Measurements from ENCODE around the gene ARHGAP9. TPM values are rescaled to one million over a fixed set of nuclear protein-coding genes. Genes with fewer than 3 reads are reported as not detected.

The ARHGAP9 gene
- total RNA-seq, 2 donors from 2014 or later = 32.0 to 32.5 TPM

DNA sequence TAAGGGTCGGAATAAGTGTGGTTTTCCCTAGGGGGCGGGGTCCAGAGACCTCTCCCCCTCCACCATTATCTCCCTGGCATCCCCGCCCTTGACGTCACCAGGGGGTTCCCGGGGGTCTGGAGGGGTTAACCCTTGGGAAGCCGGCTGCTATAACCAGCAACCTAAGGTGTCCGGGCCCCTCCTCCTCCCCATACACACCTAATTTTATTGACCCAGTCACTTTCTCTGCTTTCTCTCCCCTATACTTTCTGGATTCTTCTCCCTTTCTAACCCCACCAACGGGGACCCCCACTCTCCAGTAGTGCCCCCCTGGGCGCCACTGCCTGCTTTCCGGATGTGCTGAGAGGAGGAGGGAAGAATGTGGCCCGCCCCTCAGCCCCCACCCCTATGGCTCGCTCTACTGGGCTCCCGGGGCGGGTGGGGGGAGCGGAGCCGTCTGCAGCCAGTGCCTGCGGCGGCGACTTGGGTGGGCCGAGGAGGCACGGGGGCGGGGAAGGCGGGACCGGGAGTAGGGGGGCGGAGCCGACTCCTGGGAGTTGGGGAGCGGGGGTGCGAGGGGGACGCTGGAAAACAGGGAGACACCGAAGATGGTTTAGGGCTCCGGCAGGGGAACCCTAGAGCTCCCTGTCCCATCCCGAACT, 18.3 kb downstream of the ARHGAP9 start:
- no peak for TF ChIP-seq CTCF (IDR thresholded peaks at IDR 0.05)
- ATAC-seq (ENCODE audit: insufficient number of reproducible peaks, low FRiP score, low read depth) = no peak
- peaks cover 12 to 18% of the 10 kb centered on the region in 2 donors for H3K4me1 ChIP-seq (ENCODE audit: control insufficient read depth in 1 of 2, low read depth in 2 of 2)
- no peak for DNase-seq (ENCODE audit: low spot score)
- no peaks in the 10 kb centered on the region for H3K27me3 ChIP-seq (replicated peaks; ENCODE audit: insufficient read depth)
- H3K9me3 ChIP-seq = no peaks in the 10 kb centered on the region
- H3K4me3 ChIP-seq = peak overlapping the region; percentile 71
- no peaks in the 10 kb centered on the region for H3K36me3 ChIP-seq
- H3K27ac ChIP-seq = peak overlapping the region; percentile 58 to 75

- Histone ChIP-seq H3K9me3 (no peaks in the 10 kb centered on the region), H3K27me3 (replicated peaks; ENCODE audit: insufficient read depth) (no peaks in the 10 kb centered on the region), H3K36me3 (no peaks in the 10 kb centered on the region), H3K27ac (no peak overlapping the region), H3K4me1 (ENCODE audit: control insufficient read depth in 1 of 2, low read depth in 2 of 2) (peaks cover 12 to 18% of the 10 kb centered on the region in 2 donors), H3K4me3 (peak overlapping the region; percentile 71)
- TF ChIP-seq CTCF (IDR thresholded peaks at IDR 0.05) = no peak
- DNase-seq (ENCODE audit: low spot score) (no peak), ATAC-seq (ENCODE audit: insufficient number of reproducible peaks, low FRiP score, low read depth) (no peak)
These were observed 18.8 kb downstream of the ARHGAP9 start for GRCh38 chr12:57460841-57461275.

DNA sequence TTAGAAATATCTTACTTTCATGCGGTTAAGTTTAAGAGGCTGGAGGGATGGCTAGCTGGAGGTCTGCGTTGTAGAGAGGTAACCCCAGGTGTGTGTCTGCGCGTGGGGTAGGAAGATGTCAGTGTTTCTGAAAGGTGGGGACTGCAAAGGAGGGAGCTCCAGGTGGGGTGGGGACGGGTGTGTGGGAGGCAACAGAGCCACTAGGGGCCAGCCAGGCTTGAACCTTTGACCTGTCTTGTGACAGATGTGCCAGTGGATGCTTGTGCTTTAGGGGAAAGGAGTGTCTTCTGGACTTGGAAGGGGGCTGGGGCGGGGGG, 19.2 kb downstream of the ARHGAP9 start:
- Histone ChIP-seq H3K4me3 (peak overlapping the region; percentile 71), H3K36me3 (no peaks in the 10 kb centered on the region), H3K9me3 (no peaks in the 10 kb centered on the region), H3K27ac (peak overlapping the region in 1 of 2 donors; percentile 8), H3K4me1 (ENCODE audit: control insufficient read depth in 1 of 2, low read depth in 2 of 2) (peaks cover 12 to 18% of the 10 kb centered on the region in 2 donors), H3K27me3 (replicated peaks; ENCODE audit: insufficient read depth) (no peaks in the 10 kb centered on the region)
- no peak for ATAC-seq (ENCODE audit: insufficient number of reproducible peaks, low FRiP score, low read depth)
- no peak for DNase-seq (ENCODE audit: low spot score)
- TF ChIP-seq CTCF (IDR thresholded peaks at IDR 0.05) = no peak

- DNase-seq (ENCODE audit: low spot score) (no peak), ATAC-seq (ENCODE audit: insufficient number of reproducible peaks, low FRiP score, low read depth) (no peak)
- Histone ChIP-seq H3K27me3 (replicated peaks; ENCODE audit: insufficient read depth) (no peaks in the 10 kb centered on the region), H3K9me3 (no peaks in the 10 kb centered on the region), H3K4me1 (ENCODE audit: control insufficient read depth in 1 of 2, low read depth in 2 of 2) (peaks cover 12 to 18% of the 10 kb centered on the region in 2 donors), H3K36me3 (no peaks in the 10 kb centered on the region), H3K4me3 (peak within 1 kb of the TSS; percentile 71), H3K27ac (peak within 1 kb of the TSS; percentile 43 to 64)
- no peak for TF ChIP-seq CTCF (IDR thresholded peaks at IDR 0.05)
These were observed 19.8 kb downstream of the ARHGAP9 start, which contains the start of gene GLI1 for GRCh38 chr12:57459750-57460467. GLI1 (plus strand) TSS chr12:57459785; CDS start chr12:57463692, 3,907 bp downstream.

DNA sequence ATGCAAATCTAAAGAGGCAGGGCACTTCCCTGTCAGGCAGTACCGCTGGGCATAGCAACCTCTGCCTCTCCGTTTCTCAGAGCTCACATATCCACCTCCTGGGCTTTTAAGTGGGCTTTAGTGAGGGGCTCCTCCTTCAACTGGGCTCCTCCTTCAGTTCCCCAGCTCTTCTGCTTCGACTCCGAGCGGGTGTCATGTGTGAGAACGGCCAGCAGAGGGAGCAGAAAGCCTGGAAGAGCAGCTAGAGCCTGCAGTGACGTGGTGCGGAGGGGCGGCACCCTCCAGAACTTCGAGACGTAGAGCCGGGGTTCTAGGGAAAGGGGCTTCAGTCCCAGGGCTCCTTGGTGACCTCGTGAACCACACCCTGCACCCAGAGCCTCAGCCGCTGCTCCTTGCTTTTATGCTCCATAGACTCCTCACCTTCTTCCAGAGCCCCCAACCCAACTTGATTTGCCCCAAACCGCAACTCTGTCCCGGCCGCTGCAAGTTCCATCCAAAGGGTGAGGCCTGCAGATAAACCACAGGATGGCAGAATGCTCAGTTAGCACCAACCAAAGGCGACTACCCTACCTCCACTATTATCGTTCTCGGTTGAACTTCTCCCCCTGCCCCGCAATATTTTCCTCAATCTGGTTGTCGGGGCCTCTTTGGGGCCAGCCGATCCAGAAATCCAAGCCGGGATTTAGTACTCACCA, 20.5 kb downstream of the ARHGAP9 start:
- Histone ChIP-seq H3K36me3 (no peaks in the 10 kb centered on the region), H3K9me3 (no peaks in the 10 kb centered on the region), H3K27ac (peak overlapping the region; percentile 43 to 64), H3K4me3 (peak overlapping the region; percentile 71), H3K4me1 (ENCODE audit: control insufficient read depth in 1 of 2, low read depth in 2 of 2) (peaks cover 12 to 18% of the 10 kb centered on the region in 2 donors), H3K27me3 (replicated peaks; ENCODE audit: insufficient read depth) (no peaks in the 10 kb centered on the region)
- ATAC-seq (ENCODE audit: insufficient number of reproducible peaks, low FRiP score, low read depth) (peak; percentile 72), DNase-seq (ENCODE audit: low spot score) (peak; percentile 86)
- TF ChIP-seq CTCF (IDR thresholded peaks at IDR 0.05) = peak; percentile 94
